HG02981 (cell line): Measurements from ENCODE around the gene BTAF1.

Source experiments
- ATAC-seq: cut with Tn5 transposase; IDR thresholded peaks from one replicate; pipeline ENCODE4 v1.9.1; 2021; ENCODE audit warnings: mild to moderate bottlenecking, moderate library complexity; ENCODE audit not compliant: unreplicated experiment

Gene BTAF1

DNA sequence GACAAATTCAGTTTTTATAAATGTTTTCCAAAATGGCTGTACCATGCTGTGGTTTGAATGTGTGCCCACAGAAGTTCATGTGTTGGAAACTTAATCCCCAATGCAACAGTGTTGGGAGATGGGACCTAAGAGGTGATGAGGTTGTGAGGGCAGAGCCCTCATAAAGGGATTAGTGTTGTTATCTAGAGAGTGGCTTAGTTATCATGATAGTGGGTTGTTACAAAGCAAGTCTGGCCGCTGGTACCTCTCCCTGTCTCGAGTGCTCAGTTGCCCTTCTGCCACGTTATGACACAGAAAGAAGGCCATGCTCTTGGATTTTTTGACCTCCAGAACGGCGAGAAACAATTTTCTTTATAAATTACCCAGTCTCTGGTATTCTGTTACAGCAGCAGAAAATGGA is 119.0 kb downstream of the BTAF1 start:
- ATAC-seq = no peak

DNA sequence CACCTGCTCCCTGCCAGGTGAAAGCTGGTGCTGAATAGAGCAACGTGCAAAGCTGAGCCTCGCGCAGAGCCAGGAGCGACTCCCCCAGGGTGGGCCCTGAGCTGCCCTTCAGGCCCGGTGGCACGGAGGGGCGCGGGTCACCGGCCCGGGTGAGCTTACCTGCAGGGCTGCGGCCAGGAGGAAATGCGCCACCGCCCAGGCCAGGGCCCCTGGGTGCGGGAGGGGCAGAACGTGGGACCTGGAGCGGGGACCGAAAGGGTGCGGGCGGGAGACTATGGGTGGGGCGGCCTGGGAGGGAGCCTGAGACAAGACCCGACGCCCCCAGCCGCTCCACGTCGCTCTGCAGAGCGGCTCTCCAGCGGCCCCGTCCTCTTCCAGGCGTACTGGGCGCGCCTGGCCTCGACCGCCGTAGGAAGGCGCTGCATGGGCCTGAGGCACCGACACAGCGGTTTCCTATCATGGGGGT is 122.1 kb downstream of the BTAF1 start:
- no peak for ATAC-seq

DNA sequence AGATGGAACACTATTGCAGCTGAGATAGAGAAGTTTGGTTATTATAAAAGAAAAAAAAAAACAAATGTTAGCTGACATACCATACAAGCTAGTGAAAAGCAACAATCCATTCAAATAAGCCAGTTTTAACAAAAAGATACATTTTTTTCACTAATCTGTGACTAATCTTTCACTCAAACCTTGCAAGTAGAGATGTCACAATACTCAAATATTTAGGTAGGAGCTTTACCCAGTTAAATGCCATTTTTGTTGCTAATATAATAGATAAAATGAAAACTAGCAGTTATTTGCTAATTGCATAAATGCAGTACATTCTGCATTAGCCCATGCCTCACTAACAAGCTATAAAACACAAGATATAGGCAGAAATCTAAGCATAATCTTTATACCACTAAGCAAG is 123.6 kb downstream of the BTAF1 start:
- ATAC-seq = no peak

DNA sequence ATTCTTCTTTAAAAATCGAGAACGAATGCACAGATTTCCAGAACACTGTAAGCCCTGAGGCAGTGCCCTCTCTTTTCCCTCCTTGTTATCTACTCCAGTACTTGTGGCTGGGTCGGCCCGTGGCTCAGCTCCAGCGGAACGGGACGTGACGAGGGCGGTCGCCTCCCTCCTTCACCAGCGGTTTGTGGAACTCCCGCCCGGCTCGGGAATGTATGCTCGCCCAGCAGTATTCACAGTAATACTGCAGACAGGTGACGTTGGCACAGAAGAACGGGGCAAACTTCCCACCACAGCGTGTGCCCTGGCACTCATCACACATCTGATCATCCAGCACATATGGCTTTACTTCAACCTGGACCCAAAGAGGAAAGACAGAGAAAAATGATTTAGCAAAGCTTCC is 128.5 kb downstream of the BTAF1 start:
- no peak for ATAC-seq

DNA sequence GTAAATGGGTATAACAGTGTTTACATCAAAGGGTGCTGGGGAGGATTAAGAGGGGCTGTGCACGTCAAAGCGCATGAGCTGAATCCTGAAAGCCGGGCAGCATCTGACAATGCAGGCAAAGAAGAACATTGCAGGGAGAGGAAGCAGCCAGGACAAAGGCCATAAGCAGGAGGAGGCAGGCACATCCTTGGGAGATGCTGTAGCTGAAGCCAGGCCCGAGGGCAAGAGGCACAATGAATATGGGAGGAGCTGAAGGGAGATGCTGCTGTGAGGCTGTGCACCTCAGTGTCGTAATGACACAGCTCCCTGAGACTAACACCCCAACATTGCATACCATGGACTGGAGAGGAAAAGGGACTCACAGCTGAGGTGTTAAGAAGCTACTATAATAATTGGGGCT is 129.2 kb downstream of the BTAF1 start:
- no peak for ATAC-seq

DNA sequence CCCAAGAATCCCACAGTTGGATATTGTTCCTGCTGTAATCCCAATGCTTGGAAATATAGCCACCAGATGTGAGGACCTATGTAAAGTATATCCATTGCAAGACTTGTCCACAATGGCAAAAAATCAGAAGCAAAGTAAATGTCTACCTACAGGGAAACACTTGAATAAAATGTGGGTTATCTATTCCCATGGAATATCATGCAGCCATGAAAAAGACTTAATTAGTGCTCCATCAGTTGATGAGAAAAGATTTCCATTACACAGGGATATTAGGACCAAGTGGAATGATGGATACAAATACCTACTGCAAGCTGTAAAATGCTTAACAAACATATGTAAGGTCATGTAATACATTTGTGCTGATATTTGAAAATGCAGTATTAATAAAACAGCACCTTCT is 131.2 kb downstream of the BTAF1 start:
- ATAC-seq = no peak

DNA sequence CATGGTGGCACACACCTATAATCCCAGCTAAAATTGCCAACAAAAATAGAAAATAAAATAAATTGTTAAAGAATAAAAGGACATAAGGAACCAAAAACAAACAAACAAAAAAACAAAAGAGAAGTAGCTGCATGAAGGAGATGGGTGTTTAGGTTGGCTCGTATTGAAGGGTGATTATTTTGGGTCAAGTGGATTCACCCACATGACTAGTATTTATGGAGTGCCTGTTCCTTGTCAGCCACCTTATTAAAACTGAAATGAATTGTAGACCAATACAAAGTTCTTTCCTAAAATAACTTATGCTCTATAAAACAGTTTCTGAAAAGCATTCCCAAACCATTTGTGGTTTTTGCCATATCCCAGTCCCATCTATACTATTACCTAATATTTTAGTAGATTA is 138.7 kb downstream of the BTAF1 start:
- ATAC-seq = no peak

DNA sequence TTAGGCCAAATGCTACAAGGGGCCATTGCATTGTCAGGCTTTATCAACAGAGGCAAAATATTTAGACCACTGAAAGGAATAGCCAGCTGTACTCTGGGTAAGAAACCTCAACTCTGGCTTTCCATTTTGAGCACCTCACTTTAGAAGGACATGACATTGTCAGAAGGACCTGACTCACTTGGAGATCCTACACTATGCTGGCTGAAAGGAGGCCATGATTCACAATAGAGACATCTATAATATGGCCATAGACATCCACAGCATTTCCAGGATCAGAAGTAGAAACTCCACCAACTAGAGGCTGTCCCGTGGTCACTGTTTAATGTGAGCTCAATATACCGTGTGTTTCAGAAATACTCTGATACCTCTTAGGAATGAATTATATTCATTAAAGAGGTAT is 140.9 kb downstream of the BTAF1 start:
- ATAC-seq = no peak

DNA sequence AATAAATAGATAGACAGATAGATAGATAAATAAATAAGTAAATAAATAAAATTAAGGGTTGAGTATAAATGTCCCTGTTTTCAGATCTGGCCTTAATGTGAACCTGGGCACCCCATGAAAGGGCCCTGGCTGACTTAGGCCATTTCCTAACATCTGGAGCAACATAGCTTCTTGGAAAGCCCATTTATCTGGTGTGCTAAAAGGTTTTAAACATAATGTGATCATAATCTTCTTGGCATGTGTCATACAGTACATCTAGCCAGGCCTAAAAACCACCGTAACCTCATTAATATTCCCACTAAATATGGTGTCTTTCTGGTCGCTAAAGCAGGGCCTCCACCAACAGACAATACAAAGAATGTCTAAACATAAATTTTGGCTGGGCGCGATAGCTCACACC is 142.8 kb downstream of the BTAF1 start:
- ATAC-seq = no peak

DNA sequence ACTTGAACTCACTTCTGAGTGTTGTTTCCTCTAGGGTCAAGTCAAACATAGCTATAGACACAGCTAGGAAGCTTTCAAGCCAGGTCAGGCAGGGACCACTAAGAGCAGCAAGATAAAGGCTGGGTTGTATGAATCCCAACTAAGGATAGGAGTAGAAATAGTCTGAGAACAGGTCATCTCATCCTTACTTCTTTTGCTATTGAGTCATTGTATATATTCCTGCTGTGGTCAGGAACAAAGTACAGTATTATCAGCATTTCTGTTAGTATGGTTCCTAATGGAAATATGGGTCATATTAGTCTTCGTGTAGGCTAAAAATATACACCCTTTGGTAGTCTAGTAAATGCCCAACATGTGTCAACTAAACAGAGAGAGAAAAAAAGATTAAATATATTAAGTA is 145.3 kb downstream of the BTAF1 start:
- no peak for ATAC-seq

DNA sequence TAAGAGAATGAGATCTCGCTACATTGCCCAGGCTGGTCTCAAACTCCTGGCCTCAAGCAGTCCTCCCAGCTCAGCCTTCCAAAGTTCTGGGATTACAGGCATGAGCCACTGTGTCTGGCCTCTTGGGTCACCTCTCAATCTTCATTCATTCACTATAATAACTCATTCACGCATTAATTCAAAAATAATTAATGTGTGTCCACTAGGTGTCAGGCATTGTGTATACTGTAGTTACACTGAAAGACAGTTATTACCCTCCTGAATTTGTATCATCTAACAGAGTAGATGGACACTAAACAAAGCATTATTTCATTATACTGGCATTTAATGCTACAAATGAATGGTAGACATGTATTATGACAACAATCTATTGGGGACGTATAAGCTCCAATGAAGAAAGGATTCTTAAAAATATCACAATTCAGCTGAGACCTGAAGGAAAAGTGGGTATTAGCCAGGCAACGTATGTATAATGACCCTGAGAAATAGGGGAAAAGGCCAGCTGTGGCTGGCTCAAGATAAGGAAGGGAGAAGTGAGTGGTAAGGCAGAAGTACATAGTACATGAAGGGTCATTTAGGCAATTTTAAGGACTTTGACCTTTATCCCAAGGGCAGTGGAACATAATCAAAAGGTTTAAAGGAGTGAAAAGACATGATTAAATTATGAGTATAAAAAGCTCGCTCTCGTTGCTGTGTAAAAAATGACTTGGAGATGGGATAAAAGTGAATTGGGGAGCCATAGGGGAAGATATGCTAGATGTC is 150.7 kb downstream of the BTAF1 start:
- no peak for ATAC-seq

DNA sequence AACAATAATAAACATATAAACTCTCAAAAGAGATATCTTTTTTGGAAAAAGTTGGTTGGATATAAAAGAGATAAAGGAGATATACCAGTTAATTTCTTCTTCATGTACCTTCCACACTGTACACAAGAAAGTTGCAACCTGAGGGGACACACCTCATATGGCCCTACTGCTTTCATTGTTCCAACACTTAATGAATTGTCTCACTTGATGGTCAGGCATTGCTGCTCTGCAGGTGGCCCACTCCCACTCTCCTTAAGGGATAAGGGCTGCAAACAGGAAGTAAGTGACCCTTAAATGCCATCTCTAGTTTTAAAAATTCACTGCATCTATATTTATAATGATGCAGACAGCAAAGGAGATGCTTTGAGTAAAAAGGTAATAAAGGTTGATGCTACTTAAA is 152.3 kb downstream of the BTAF1 start:
- no peak for ATAC-seq

DNA sequence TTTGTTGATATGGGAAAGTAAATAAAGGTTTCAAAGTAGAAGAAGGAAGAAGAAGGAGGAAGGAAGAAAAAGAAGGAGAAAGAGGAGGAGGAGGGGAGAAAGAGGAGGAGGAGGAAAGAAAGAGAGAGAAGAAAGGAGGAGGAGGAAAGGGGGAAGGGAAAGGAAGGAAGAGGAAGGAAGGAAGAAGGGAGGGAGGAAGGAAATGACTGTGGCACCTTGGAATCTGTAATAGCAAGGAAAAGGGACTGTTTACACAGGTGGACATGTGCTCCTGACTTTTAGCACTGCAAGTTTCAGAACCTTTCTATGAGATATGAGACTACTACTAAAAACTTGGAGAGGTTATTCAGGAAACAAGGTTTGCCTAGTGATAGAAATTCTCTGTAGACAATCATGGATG is 153.2 kb downstream of the BTAF1 start:
- ATAC-seq = no peak

DNA sequence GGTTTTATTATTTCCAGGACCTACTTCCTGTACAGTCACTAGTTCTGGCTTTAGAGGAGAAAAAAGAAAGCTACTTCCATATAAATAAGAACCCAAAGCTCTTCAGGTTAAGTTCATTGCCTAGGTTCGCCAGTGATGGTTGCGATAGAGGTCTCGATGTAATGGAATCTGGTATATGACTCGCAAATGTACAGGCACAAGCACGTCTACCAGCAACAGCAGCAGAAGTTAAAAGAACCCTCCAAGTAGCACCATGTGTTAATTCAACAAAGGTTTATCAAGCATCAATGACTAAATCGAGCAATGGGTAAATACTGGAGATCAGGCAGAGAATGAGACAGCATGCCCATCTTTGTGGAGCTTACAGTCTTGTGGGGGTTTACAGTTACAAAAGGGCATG is 155.4 kb downstream of the BTAF1 start:
- no peak for ATAC-seq
